ENCODE results near the gene OPN4. TPM values are rescaled to one million over a fixed set of nuclear protein-coding genes. Genes with fewer than 3 reads are reported as not detected.
A peak's percentile ranks its signal among the peaks of the same experiment; 100 is the strongest.

OPN4 gene
- total and polyA plus RNA-seq, 8 donors, result not detected

- H3K36me3 ChIP-seq, result no peaks in the 10 kb centered on the region
- H3K4me1 ChIP-seq, result peaks cover 8 to 18% (median 11%) of the 10 kb centered on the region in 4 donors
- intact Hi-C loops (cut with DNase I; ENCODE audit: low total_unique reads), result no loop called here
- no peaks in the 10 kb centered on the region for H3K9me3 ChIP-seq
- TF ChIP-seq EP300 (IDR thresholded peaks at IDR 0.05), result no peak
- 8 to 45% (median 25%) methylated on average over 2 of the region's 2 CpGs for WGBS, 5 donors
- peaks cover 0 to 26% (median 13%) of the 10 kb centered on the region in 3 donors for H3K27me3 ChIP-seq
- no peak overlapping the region for H3K27ac ChIP-seq
- DNase-seq, result no peak
- H3K4me3 ChIP-seq, result no peak overlapping the region
These were observed 24.3 kb upstream of the OPN4 start for GRCh38 chr10:86630079-86630478.

GRCh38 chr10:86632009-86632800 is 22.1 kb upstream of the OPN4 start:
- intact Hi-C loops (cut with DNase I; ENCODE audit: low total_unique reads), result no loop called here
- peaks cover 8 to 18% (median 13%) of the 10 kb centered on the region in 4 donors for H3K4me1 ChIP-seq
- no peaks in the 10 kb centered on the region for H3K9me3 ChIP-seq
- TF ChIP-seq, protein P1, sequence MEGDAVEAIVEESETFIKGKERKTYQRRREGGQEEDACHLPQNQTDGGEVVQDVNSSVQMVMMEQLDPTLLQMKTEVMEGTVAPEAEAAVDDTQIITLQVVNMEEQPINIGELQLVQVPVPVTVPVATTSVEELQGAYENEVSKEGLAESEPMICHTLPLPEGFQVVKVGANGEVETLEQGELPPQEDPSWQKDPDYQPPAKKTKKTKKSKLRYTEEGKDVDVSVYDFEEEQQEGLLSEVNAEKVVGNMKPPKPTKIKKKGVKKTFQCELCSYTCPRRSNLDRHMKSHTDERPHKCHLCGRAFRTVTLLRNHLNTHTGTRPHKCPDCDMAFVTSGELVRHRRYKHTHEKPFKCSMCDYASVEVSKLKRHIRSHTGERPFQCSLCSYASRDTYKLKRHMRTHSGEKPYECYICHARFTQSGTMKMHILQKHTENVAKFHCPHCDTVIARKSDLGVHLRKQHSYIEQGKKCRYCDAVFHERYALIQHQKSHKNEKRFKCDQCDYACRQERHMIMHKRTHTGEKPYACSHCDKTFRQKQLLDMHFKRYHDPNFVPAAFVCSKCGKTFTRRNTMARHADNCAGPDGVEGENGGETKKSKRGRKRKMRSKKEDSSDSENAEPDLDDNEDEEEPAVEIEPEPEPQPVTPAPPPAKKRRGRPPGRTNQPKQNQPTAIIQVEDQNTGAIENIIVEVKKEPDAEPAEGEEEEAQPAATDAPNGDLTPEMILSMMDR (IDR thresholded peaks at IDR 0.05), result peak in 4 of 7 experiments; percentile 14 to 40 (median 27)
- TF ChIP-seq POLR2A (IDR thresholded peaks at IDR 0.05), result no peak
- H3K27me3 ChIP-seq, result peaks cover 0 to 26% (median 13%) of the 10 kb centered on the region in 3 donors
- no peaks in the 10 kb centered on the region for H3K36me3 ChIP-seq
- WGBS, 5 donors, result 3 to 10% (median 4%) methylated on average over 11 to 49 of the region's 49 CpGs
- peak overlapping the region; percentile 40 to 52 (median 42) for H3K4me3 ChIP-seq
- DNase-seq, result peak; percentile 51 to 79
- H3K27ac ChIP-seq, result peak overlapping the region in 2 of 5 donors; percentile 20 to 48

GRCh38 chr10:86632951-86633350 is 21.4 kb upstream of the OPN4 start:
- H3K9me3 ChIP-seq, result no peaks in the 10 kb centered on the region
- H3K4me3 ChIP-seq, result no peak overlapping the region
- TF ChIP-seq, protein P1 (IDR thresholded peaks at IDR 0.05), result no peak
- TF ChIP-seq EP300 (IDR thresholded peaks at IDR 0.05), result no peak
- no peak for TF ChIP-seq POLR2A (IDR thresholded peaks at IDR 0.05)
- no peak for TF ChIP-seq POLR2AphosphoS5 (IDR thresholded peaks at IDR 0.05)
- peaks cover 0 to 26% (median 13%) of the 10 kb centered on the region in 3 donors for H3K27me3 ChIP-seq
- no peaks in the 10 kb centered on the region for H3K36me3 ChIP-seq
- DNase-seq, result no peak
- peaks cover 8 to 23% (median 13%) of the 10 kb centered on the region in 4 donors for H3K4me1 ChIP-seq
- WGBS, 5 donors, result 52 to 68% (median 58%) methylated on average over 5 of the region's 5 CpGs
- intact Hi-C loops (cut with DNase I; ENCODE audit: low total_unique reads), result no loop called here
- H3K27ac ChIP-seq, result no peak overlapping the region

GRCh38 chr10:86635402-86635801 is 18.9 kb upstream of the OPN4 start:
- no peak overlapping the region for H3K4me3 ChIP-seq
- WGBS, 5 donors, result 58 to 85% (median 71%) methylated on average over 2 of the region's 2 CpGs
- intact Hi-C loops (cut with DNase I; ENCODE audit: low total_unique reads), result no loop called here

More at GRCh38 chr10:86635402-86635801, 18.9 kb upstream of the OPN4 start:
- no peak for DNase-seq
- Histone ChIP-seq H3K4me1 (peaks cover 8 to 23% (median 13%) of the 10 kb centered on the region in 4 donors), H3K9me3 (no peaks in the 10 kb centered on the region), H3K36me3 (no peaks in the 10 kb centered on the region), H3K27ac (no peak overlapping the region), H3K27me3 (peaks cover 0 to 26% (median 13%) of the 10 kb centered on the region in 3 donors)
- no peak for TF ChIP-seq POLR2AphosphoS5 (IDR thresholded peaks at IDR 0.05)
- no peak for TF ChIP-seq POLR2A (IDR thresholded peaks at IDR 0.05)
- TF ChIP-seq, protein P1 (IDR thresholded peaks at IDR 0.05), result no peak
- no peak for TF ChIP-seq EP300 (IDR thresholded peaks at IDR 0.05)
